ENCODE results near the gene ULBP2. TPM values are rescaled to one million over a fixed set of nuclear protein-coding genes. Genes with fewer than 3 reads are reported as not detected.
A peak's percentile ranks its signal among the peaks of the same experiment; 100 is the strongest.
"Not testable (repeated sequence)": the region's sequence is repeated elsewhere in the genome, so short reads cannot be mapped to it uniquely, and the experiment has no call there.

The ULBP2 gene
- total RNA-seq, 4 donors from 2014 or later = 0.21 to 0.34 TPM; not detected in 2

DNA sequence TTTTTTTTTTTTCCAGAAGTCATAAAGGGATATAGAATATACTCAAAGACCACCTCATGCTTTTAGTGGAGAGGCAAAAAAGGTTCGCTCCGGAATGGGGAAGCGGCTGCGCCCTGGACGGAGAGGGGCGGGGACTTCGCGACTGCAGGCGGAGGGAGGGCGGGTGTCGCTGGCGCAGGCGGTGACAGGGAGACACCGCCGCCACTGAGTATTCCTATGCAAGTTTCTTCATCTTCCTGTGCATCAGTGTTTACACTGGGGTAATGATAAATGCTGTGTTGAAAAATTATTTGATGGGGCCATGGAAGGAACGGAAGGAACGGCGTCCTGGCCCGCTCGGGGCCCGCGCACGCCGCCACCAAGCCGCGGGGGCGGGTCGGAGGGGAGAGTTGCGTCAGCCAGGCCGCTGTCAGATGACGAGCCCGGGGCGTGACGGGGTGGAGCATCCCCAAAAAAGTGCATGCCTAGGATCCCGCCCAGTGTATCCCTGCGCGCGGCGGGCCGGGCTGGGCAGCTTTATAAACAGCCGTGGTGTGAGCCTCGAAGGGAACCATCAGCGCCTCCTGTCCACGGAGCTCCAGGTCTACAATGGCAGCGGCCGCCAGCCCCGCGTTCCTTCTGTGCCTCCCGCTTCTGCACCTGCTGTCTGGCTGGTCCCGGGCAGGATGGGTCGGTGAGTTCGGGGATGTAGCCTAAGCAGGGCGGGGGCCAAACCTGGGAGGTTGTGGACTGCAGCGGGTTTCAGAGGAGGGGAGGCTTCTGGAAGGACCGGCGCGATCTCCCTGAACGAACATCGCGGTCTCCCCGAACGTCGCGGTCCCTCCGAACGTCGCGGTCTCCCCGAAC, 21.9 kb downstream of the ULBP2 start, which contains the start of gene ULBP1:
TSS of gene ULBP1 (plus strand) at position 482 of the 846 bp plus-strand sequence. CDS start at position 589, 107 bp downstream.
- H3K36me3 ChIP-seq = no peaks in the 10 kb centered on the region
- peaks cover 20 to 25% of the 10 kb centered on the region in 2 donors for H3K27me3 ChIP-seq
- no peak for TF ChIP-seq POLR2A (IDR thresholded peaks at IDR 0.05)
- TF ChIP-seq, protein P1, sequence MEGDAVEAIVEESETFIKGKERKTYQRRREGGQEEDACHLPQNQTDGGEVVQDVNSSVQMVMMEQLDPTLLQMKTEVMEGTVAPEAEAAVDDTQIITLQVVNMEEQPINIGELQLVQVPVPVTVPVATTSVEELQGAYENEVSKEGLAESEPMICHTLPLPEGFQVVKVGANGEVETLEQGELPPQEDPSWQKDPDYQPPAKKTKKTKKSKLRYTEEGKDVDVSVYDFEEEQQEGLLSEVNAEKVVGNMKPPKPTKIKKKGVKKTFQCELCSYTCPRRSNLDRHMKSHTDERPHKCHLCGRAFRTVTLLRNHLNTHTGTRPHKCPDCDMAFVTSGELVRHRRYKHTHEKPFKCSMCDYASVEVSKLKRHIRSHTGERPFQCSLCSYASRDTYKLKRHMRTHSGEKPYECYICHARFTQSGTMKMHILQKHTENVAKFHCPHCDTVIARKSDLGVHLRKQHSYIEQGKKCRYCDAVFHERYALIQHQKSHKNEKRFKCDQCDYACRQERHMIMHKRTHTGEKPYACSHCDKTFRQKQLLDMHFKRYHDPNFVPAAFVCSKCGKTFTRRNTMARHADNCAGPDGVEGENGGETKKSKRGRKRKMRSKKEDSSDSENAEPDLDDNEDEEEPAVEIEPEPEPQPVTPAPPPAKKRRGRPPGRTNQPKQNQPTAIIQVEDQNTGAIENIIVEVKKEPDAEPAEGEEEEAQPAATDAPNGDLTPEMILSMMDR (IDR thresholded peaks at IDR 0.05) = no peak
- intact Hi-C loops (cut with DNase I; ENCODE audit: low total_unique reads) = no loop called here
- peaks cover 0 to 11% of the 10 kb centered on the region in 2 donors for H3K4me1 ChIP-seq
- peak; percentile 78 to 79 for DNase-seq
- peak within 1 kb of the TSS; percentile 7 to 29 for H3K4me3 ChIP-seq
- H3K9me3 ChIP-seq = no peaks in the 10 kb centered on the region
- H3K27ac ChIP-seq = no peak within 1 kb of the TSS

GRCh38 chr6:149964308-149965193, 22.7 kb downstream of the ULBP2 start:
- TF ChIP-seq, protein P1 (IDR thresholded peaks at IDR 0.05) = no peak
- TF ChIP-seq POLR2A (IDR thresholded peaks at IDR 0.05) = no peak
- H3K27me3 ChIP-seq = peaks cover 20 to 25% of the 10 kb centered on the region in 2 donors
- no peaks in the 10 kb centered on the region for H3K36me3 ChIP-seq
- H3K4me3 ChIP-seq = peak overlapping the region; percentile 7 to 29
- peaks cover 0 to 11% of the 10 kb centered on the region in 2 donors for H3K4me1 ChIP-seq
- intact Hi-C loops (cut with DNase I; ENCODE audit: low total_unique reads) = no loop called here
- no peaks in the 10 kb centered on the region for H3K9me3 ChIP-seq
- no peak for DNase-seq
- no peak overlapping the region for H3K27ac ChIP-seq

GRCh38 chr6:149965194-149966020, 23.6 kb downstream of the ULBP2 start:
- H3K36me3 ChIP-seq = no peaks in the 10 kb centered on the region
- intact Hi-C loops (cut with DNase I; ENCODE audit: low total_unique reads) = no loop called here
- TF ChIP-seq, protein P1 (IDR thresholded peaks at IDR 0.05) = no peak
- no peak for TF ChIP-seq POLR2A (IDR thresholded peaks at IDR 0.05)
- H3K27ac ChIP-seq = no peak overlapping the region
- H3K9me3 ChIP-seq = no peaks in the 10 kb centered on the region
- peak overlapping the region; percentile 7 to 29 for H3K4me3 ChIP-seq
- H3K27me3 ChIP-seq = peaks cover 20 to 25% of the 10 kb centered on the region in 2 donors
- peaks cover 0 to 11% of the 10 kb centered on the region in 2 donors for H3K4me1 ChIP-seq
- no peak for DNase-seq

GRCh38 chr6:149966319-149966718, 24.5 kb downstream of the ULBP2 start:
- H3K36me3 ChIP-seq; H3K27ac ChIP-seq; DNase-seq; H3K4me3 ChIP-seq; intact Hi-C loops (cut with DNase I; ENCODE audit: low total_unique reads); H3K9me3 ChIP-seq: not testable (repeated sequence)
- Histone ChIP-seq H3K27me3 (peaks cover 20 to 24% of the 10 kb centered on the region in 2 donors), H3K4me1 (peaks cover 0 to 11% of the 10 kb centered on the region in 2 donors)

GRCh38 chr6:149967591-149967990, 25.8 kb downstream of the ULBP2 start:
- Histone ChIP-seq H3K27ac (no peak overlapping the region), H3K9me3 (no peaks in the 10 kb centered on the region), H3K36me3 (no peaks in the 10 kb centered on the region), H3K27me3 (peaks cover 20 to 21% of the 10 kb centered on the region in 2 donors), H3K4me3 (no peak overlapping the region), H3K4me1 (peaks cover 0 to 11% of the 10 kb centered on the region in 2 donors)
- TF ChIP-seq, protein P1 (IDR thresholded peaks at IDR 0.05) = no peak
- no peak for TF ChIP-seq POLR2A (IDR thresholded peaks at IDR 0.05)
- no peak for DNase-seq
- intact Hi-C loops (cut with DNase I; ENCODE audit: low total_unique reads) = no loop called here

GRCh38 chr6:149967999-149968398, 26.2 kb downstream of the ULBP2 start:
- H3K4me3 ChIP-seq; H3K27ac ChIP-seq; H3K36me3 ChIP-seq; H3K9me3 ChIP-seq; intact Hi-C loops (cut with DNase I; ENCODE audit: low total_unique reads); DNase-seq: not testable (repeated sequence)
- peaks cover 0 to 11% of the 10 kb centered on the region in 2 donors for H3K4me1 ChIP-seq
- H3K27me3 ChIP-seq = peaks cover 20 to 21% of the 10 kb centered on the region in 2 donors

GRCh38 chr6:149968909-149969308, 27.1 kb downstream of the ULBP2 start:
- Histone ChIP-seq H3K4me1 (peaks cover 0 to 11% of the 10 kb centered on the region in 2 donors), H3K27me3 (peaks cover 16 to 21% of the 10 kb centered on the region in 2 donors)
- DNase-seq; H3K4me3 ChIP-seq; H3K36me3 ChIP-seq; H3K9me3 ChIP-seq; H3K27ac ChIP-seq; intact Hi-C loops (cut with DNase I; ENCODE audit: low total_unique reads): not testable (repeated sequence)
